Endothelial cell of umbilical vein (primary cell): ENCODE data around the gene UNC5A. TPM values are rescaled to one million over a fixed set of nuclear protein-coding genes. Genes with fewer than 3 reads are reported as not detected.
"Not testable (repeated sequence)": the region's sequence is repeated elsewhere in the genome, so short reads cannot be mapped to it uniquely, and the experiment has no call there.

ENCODE experiments used
- BruUV-seq: library from RNA; stranded (reverse); fragments of 400-500 nt; replicated peaks from 2 replicates; lab custom pipeline; 2021; lab: Mats Ljungman, UMichigan
- CTCF ChIA-PET: fragments of 300-600, 350-600 bp; sonication (Branson Sonifier 250); formaldehyde crosslinking; loops from one replicate; lab custom pipeline; 2021; ENCODE audit warnings: antibody characterized with exemption, inconsistent platforms; lab: Charles Lee
- POLR2A ChIA-PET: fragments of 300-600, 350-600 bp; sonication (Branson Sonifier 250); formaldehyde crosslinking; loops from one replicate; lab custom pipeline; 2021; ENCODE audit warnings: antibody characterized with exemption, inconsistent platforms; lab: Charles Lee
- DNase-seq: peaks from one replicate; pipeline ENCODE4 v3.0.0-alpha.2; 2011; ENCODE audit warnings: low read depth, low spot score
- FAIRE-seq: peaks from 2 replicates; lab custom pipeline; 2011; peaks lifted over from hg19 to GRCh38; lab: Jason Lieb, UNC
- H2AFZ ChIP-seq: 2 replicates; pipeline ENCODE4 v1.6.0; 2012; ENCODE audit warnings: low read depth, low read length, control low read depth, inconsistent platforms
- H3K27ac ChIP-seq: 2 replicates; pipeline ENCODE4 v1.5.1; 2011; ENCODE audit warnings: low read depth, mild to moderate bottlenecking, control low read depth, low read length, moderate library complexity; ENCODE audit not compliant: insufficient read depth
- H3K27me3 ChIP-seq, 2 experiments: 2 replicates each; pipeline versions ENCODE4 v1.6.0 to v1.6.1; 2011; ENCODE audit warnings: low read length in 2 of 2, mixed read lengths in 1 of 2; ENCODE audit not compliant: control insufficient read depth in 2 of 2, insufficient read depth in 2 of 2
- H3K36me3 ChIP-seq, 2 experiments: 2 replicates in 1 of 2; 3 replicates in 1 of 2; pipeline ENCODE4 v1.5.1; 2011; ENCODE audit warnings: low read length in 2 of 2, mild to moderate bottlenecking in 1 of 2, moderate library complexity in 1 of 2; ENCODE audit not compliant: control insufficient read depth in 2 of 2, insufficient read depth in 2 of 2; ENCODE audit errors: extremely low read depth in 1 of 2
- H3K4me1 ChIP-seq: 3 replicates; pipeline ENCODE4 v1.5.1; 2011; ENCODE audit warnings: mild to moderate bottlenecking, low read length; ENCODE audit not compliant: control insufficient read depth, insufficient read depth; ENCODE audit errors: extremely low read depth
- H3K4me2 ChIP-seq: 2 replicates; pipeline ENCODE4 v1.6.1; 2011; ENCODE audit warnings: low read length, control low read depth, mixed read lengths; ENCODE audit not compliant: insufficient read depth
- H3K4me3 ChIP-seq, 3 experiments: fragments of 200-600 bp in 1 of 3; sonication (generic), shearing (Covaris generic) in 1 of 3; replicated peaks in 1 of 3; 2 replicates each; pipeline ENCODE4 v1.5.1; 2011 to 2016; ENCODE audit warnings: control low read depth in 3 of 3, low read length in 3 of 3, mild to moderate bottlenecking in 2 of 3, inconsistent platforms in 1 of 3, low read depth in 1 of 3, moderate library complexity in 1 of 3; ENCODE audit not compliant: insufficient read depth in 1 of 3
- H3K79me2 ChIP-seq: 2 replicates; pipeline ENCODE4 v1.6.0; 2012; ENCODE audit warnings: low read length, inconsistent platforms; ENCODE audit not compliant: control insufficient read depth, insufficient read depth
- H3K9ac ChIP-seq: replicated peaks from 2 replicates; pipeline ENCODE3; 2011; ENCODE audit warnings: low read length, control low read depth; ENCODE audit not compliant: insufficient read depth; ENCODE audit errors: extremely low read depth
- H3K9me1 ChIP-seq: replicated peaks from 3 replicates; pipeline ENCODE4 v1.6.0; 2011; ENCODE audit warnings: mild to moderate bottlenecking, low read length; ENCODE audit not compliant: control insufficient read depth, insufficient read depth; ENCODE audit errors: extremely low read depth
- H3K9me3 ChIP-seq: replicated peaks from 2 replicates; pipeline ENCODE4 v1.5.1; 2012; ENCODE audit warnings: low read length, inconsistent platforms; ENCODE audit not compliant: control insufficient read depth, insufficient read depth
- H4K20me1 ChIP-seq: replicated peaks from 2 replicates; pipeline ENCODE3; 2011; ENCODE audit warnings: mild to moderate bottlenecking, low read length; ENCODE audit not compliant: control insufficient read depth, insufficient read depth; ENCODE audit errors: extremely low read depth
- dilution Hi-C: fragments of 300-500 bp; cut with MboI; formaldehyde crosslinking; loops from one replicate; pipeline ENCODE4 v1.15.0; 2019; ENCODE audit warnings: low sequenced_read_pairs; ENCODE audit not compliant: extremely low pct_ligation_motif_present
- intact Hi-C: fragments of 100-400 bp; cut with micrococcal nuclease; formaldehyde crosslinking; loops from one replicate; pipeline ENCODE4 v1.10.0; 2022
- polyA plus RNA-seq, 4 experiments: library from polyadenylated mRNA; depleted of rRNA in 3 of 4; stranded (reverse) in 3 of 4; unstranded in 1 of 4; fragments of >200 nt; gene quantifications; 2 replicates each; pipeline versions ENCODE4 v1.2.1 to v1.2.3, GENCODE V29; 2011 to 2012; ENCODE audit warnings: missing spikeins in 1 of 4
- total RNA-seq: library from RNA; stranded (reverse); gene quantifications from 2 replicates; pipeline ENCODE4 v1.2.3, GENCODE V29; 2021

Gene UNC5A
- total and polyA plus RNA-seq, 2 donors (not counting 3 experiments of a cell fraction or from before 2014, with no cell fraction given): 0.08 to 0.22 TPM

DNA sequence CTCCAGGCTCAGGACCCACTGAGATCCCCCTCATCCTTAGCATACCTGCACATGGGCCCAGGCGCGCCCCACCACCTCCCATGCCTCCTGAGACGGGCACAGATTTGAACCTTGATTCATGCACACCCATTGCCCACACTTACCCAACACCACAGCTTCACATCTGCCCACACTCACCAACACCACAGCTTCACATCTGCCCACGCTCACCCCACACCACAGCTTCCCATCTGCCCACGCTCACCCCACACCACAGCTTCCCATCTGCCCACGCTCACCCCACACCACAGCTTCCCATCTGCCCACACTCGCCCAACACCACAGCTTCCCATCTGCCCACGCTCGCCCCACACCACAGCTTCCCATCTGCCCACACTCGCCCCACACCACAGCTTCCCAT is 60.3 kb downstream of the UNC5A start:
- dilution Hi-C loops, H3K36me3 ChIP-seq, H3K9me3 ChIP-seq, intact Hi-C loops, FAIRE-seq, H3K4me1 ChIP-seq, DNase-seq, H3K9me1 ChIP-seq, POLR2A ChIA-PET, H3K9ac ChIP-seq, H2AFZ ChIP-seq, H3K79me2 ChIP-seq, H3K27ac ChIP-seq, H3K4me2 ChIP-seq, H4K20me1 ChIP-seq, BruUV-seq, H3K4me3 ChIP-seq: not testable (repeated sequence)
- H3K27me3 ChIP-seq: peaks cover 5 to 11% of the 10 kb centered on the region in 2 experiments
- CTCF ChIA-PET: interaction anchor here (0.6 to 1.0 kb wide), 3 partner anchors 8 to 241 kb away, joined by 3 to 6 read pairs (median 4); no protein-coding TSS in a partner anchor

DNA sequence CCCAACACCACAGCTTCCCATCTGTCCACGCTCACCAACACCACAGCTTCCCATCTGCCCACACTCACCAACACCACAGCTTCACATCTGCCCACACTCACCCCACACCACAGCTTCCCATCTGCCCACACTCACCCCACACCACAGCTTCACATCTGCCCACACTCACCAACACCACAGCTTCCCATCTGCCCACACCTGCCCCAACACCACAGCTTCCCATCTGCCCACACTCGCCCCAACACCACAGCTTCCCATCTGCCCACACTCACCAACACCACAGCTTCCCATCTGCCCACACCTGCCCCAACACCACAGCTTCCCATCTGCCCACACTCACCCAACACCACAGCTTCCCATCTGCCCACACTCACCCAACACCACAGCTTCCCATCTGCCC is 62.2 kb downstream of the UNC5A start:
- dilution Hi-C loops, H3K9ac ChIP-seq, BruUV-seq, H3K4me2 ChIP-seq, H3K4me1 ChIP-seq, H4K20me1 ChIP-seq, H3K9me3 ChIP-seq, H3K79me2 ChIP-seq, H3K4me3 ChIP-seq, H3K27me3 ChIP-seq, H3K36me3 ChIP-seq, DNase-seq, FAIRE-seq, H3K9me1 ChIP-seq, POLR2A ChIA-PET, intact Hi-C loops, H3K27ac ChIP-seq, H2AFZ ChIP-seq: not testable (repeated sequence)
- CTCF ChIA-PET: interaction anchor here (3.5 kb wide), 1 partner anchor 212 kb away, joined by 12 read pairs; no protein-coding TSS in a partner anchor

DNA sequence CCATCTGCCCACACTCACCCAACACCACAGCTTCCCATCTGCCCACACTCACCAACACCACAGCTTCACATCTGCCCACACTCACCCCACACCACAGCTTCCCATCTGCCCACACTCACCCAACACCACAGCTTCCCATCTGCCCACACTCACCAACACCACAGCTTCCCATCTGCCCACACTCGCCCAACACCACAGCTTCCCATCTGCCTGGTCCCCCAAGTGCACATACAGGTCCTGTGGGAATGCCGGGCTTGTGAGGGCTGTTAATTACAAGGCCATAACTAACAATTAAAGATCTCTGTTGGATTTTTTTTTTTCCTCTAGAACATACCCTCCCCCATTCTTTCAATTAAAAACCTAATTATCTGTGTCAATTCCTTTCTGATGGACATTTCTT is 62.7 kb downstream of the UNC5A start:
- intact Hi-C loops, H3K27me3 ChIP-seq, H3K4me3 ChIP-seq, H3K9ac ChIP-seq, H3K4me2 ChIP-seq, H4K20me1 ChIP-seq, H2AFZ ChIP-seq, BruUV-seq, FAIRE-seq, H3K4me1 ChIP-seq, H3K36me3 ChIP-seq, H3K9me3 ChIP-seq, dilution Hi-C loops, DNase-seq, H3K9me1 ChIP-seq, POLR2A ChIA-PET, H3K79me2 ChIP-seq, H3K27ac ChIP-seq: not testable (repeated sequence)
- CTCF ChIA-PET: interaction anchor here (1.2 to 3.5 kb wide), 2 partner anchors 37 to 212 kb away, joined by 3 to 12 read pairs; no protein-coding TSS in a partner anchor
